H7 (cell line): ENCODE measurements around the gene TMEM135. TPM values are rescaled to one million over a fixed set of nuclear protein-coding genes. Genes with fewer than 3 reads are reported as not detected.

Experiments used
- DNase-seq: peaks from one replicate; pipeline ENCODE4 v3.0.0; 2012
- H3K27me3 ChIP-seq: 2 replicates; pipeline ENCODE4 v1.6.0; 2011; ENCODE audit warnings: mild to moderate bottlenecking, low read length; ENCODE audit not compliant: control insufficient read depth, insufficient read depth
- H3K36me3 ChIP-seq: replicated peaks from 2 replicates; pipeline ENCODE4 v1.5.1; 2011; ENCODE audit warnings: low read length; ENCODE audit not compliant: control insufficient read depth, insufficient read depth
- H3K4me3 ChIP-seq: 2 replicates; pipeline ENCODE4 v1.5.1; 2011; ENCODE audit warnings: low read depth, mild to moderate bottlenecking, control low read depth, low read length, moderate library complexity; ENCODE audit not compliant: insufficient read depth
- total RNA-seq: library from RNA; depleted of rRNA; stranded (reverse); fragments of >200 nt; shearing (Covaris generic); gene quantifications from 2 replicates; pipeline ENCODE4 v1.2.3, GENCODE V29; 2014; rRNA removed

Gene TMEM135
- total RNA-seq, 1 experiment from 2014 or later = 27.9 TPM

DNA sequence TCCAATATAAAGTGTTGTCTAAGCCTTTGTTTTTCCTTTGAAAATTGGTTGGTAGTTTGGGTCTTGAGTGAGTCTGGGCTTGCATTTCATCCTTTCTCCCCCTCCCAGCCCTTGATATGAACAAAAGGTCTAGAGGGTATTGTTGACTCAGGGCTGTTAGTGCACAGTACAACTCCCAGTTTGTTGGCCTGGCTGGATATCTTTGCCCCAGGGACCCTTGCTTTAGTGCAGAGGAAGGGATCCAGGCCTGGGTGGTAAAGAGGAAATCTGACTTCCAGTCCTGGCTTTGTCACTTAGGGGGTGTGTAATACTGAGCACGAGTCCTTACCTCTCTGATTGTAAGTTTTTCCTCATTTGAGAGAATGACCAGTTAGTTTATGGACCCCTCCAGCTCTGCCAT, 330.4 kb downstream of the TMEM135 start:
- no peak for DNase-seq
- H3K27me3 ChIP-seq = no peaks in the 10 kb centered on the region
- H3K36me3 ChIP-seq = no peaks in the 10 kb centered on the region
- no peak overlapping the region for H3K4me3 ChIP-seq

DNA sequence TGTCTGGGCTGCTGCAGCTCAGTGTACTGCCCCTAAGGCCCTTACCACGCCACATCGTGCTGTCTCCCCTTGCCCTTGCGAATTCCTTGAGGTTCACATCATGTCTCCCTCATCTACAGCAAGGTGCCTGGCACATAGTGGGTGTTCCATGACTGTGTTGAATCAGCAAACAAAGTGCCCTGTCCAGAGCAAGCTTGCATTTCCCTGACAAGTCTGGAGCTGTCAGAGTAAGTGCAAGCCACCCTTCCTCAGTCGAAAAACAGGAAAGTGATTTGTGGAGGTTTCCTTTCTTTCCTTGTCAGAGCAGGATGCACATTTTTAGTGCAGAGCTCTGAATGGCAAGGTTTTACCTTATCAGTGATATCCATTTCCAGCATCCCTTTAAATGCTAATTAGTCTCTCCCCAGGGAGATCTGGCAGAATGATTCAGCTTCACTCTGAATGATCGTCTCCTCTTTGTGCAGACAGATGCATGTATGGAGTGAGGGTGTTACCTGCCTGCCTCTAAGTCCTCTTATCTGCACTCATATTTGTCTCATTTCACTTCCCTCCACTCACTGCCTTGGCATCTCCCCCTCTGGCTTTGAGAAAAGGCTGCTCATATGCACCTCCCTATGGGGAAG, 331.2 kb downstream of the TMEM135 start:
- Histone ChIP-seq H3K27me3 (no peaks in the 10 kb centered on the region), H3K4me3 (no peak overlapping the region), H3K36me3 (no peaks in the 10 kb centered on the region)
- no peak for DNase-seq

DNA sequence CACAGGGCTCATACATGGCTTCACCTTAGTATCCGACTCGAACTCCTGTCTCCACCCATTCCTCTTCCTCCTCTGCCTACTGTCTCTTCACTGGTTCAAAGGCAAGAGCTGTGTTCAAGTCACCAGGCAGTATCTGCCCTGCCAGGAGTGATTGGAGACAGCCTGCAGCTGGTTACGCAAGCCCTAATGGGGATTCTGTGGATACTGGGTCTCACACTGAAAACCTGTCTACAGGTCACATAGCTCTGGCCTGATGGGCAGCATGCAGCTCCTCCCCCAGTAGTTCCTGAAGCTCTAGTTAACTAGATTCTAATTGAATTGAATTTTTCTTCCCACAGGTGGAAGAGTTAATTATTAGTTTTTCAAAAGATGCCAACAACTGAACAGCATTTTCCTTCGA, 332.2 kb downstream of the TMEM135 start:
- H3K36me3 ChIP-seq = no peaks in the 10 kb centered on the region
- no peak for DNase-seq
- no peaks in the 10 kb centered on the region for H3K27me3 ChIP-seq
- H3K4me3 ChIP-seq = no peak overlapping the region

DNA sequence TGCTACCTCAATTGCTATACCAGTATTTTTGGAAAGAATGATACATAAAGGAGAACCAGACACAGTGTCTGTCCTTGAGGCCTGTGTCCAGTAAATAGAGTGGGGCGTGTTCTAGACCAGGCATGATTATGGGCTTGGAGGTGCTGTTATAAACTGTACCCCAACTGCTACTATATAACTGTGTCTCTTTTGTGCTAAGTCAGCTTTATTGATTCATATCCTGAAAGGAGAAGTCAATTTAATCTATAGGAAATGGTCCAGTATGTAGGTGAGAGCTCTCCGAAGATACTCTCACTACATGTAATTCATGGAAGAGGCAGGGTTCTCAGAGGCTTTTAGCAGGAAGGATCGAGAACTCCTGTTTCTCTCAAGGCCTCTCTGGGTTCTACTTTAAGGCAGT, 334.3 kb downstream of the TMEM135 start:
- no peak overlapping the region for H3K4me3 ChIP-seq
- no peak for DNase-seq
- H3K36me3 ChIP-seq = no peaks in the 10 kb centered on the region
- no peaks in the 10 kb centered on the region for H3K27me3 ChIP-seq

Other genes with a start within 250 kb of the TMEM135 start
- 2.7 and 3.7 TPM in 2 replicates for gene PRSS23, start 237.4 kb upstream of the TMEM135 start, total RNA-seq
- 4.1 and 4.3 TPM in 2 replicates for gene FZD4, start 82.5 kb upstream of the TMEM135 start, total RNA-seq